Neural progenitor cell (in vitro differentiated cells): ENCODE results near the gene NELL2. TPM values are rescaled to one million over a fixed set of nuclear protein-coding genes. Genes with fewer than 3 reads are reported as not detected.

Source experiments
- DNase-seq: peaks from one replicate; pipeline ENCODE4 v3.0.0-alpha.2; 2016; ENCODE audit warnings: low spot score
- H2AFZ ChIP-seq: fragments of 200-600 bp; sonication (generic); replicated peaks from 2 replicates; pipeline ENCODE4 v1.6.1; 2016; ENCODE audit warnings: antibody characterized with exemption
- H3F3A ChIP-seq: fragments of 200-600 bp; sonication (generic); 2 replicates; pipeline ENCODE4 v1.6.1; 2016; ENCODE audit warnings: antibody characterized with exemption, low read depth
- H3K27ac ChIP-seq: fragments of 200-600 bp; sonication (generic); 2 replicates; pipeline ENCODE4 v1.5.1; 2016; ENCODE audit warnings: mild to moderate bottlenecking
- H3K27me3 ChIP-seq: fragments of 200-600 bp; sonication (generic); 2 replicates; pipeline ENCODE4 v1.6.1; 2016; ENCODE audit warnings: mild to moderate bottlenecking, moderate library complexity
- H3K36me3 ChIP-seq: fragments of 200-600 bp; sonication (generic); 2 replicates; pipeline ENCODE4 v1.5.1; 2016
- H3K4me1 ChIP-seq: fragments of 200-600 bp; sonication (generic); 2 replicates; pipeline ENCODE4 v1.6.1; 2016; ENCODE audit warnings: mixed run types
- H3K4me2 ChIP-seq: fragments of 200-600 bp; sonication (generic); 2 replicates; pipeline ENCODE4 v1.6.1; 2016
- H3K4me3 ChIP-seq: fragments of 200-600 bp; sonication (generic); 2 replicates; pipeline ENCODE4 v1.5.1; 2016
- H3K79me2 ChIP-seq: fragments of 200-600 bp; sonication (generic); 2 replicates; pipeline ENCODE4 v1.6.1; 2016; ENCODE audit warnings: low read depth
- H3K9ac ChIP-seq: fragments of 200-600 bp; sonication (generic); 2 replicates; pipeline ENCODE4 v1.6.1; 2016
- H3K9me3 ChIP-seq: fragments of 200-600 bp; sonication (generic); 2 replicates; pipeline ENCODE4 v1.5.1; 2016; ENCODE audit warnings: low read depth
- H4K20me1 ChIP-seq: fragments of 200-600 bp; sonication (generic); 2 replicates; pipeline ENCODE4 v1.6.1; 2016; ENCODE audit warnings: low read depth
- H3K27ac Mint-ChIP-seq: 3 replicates; pipeline ENCODE4 v1.8.0; 2021; ENCODE audit warnings: mixed read lengths
- H3K27me3 Mint-ChIP-seq: 2 replicates; pipeline ENCODE4 v1.8.0; 2022; ENCODE audit warnings: low read depth, mild to moderate bottlenecking, inconsistent platforms, moderate library complexity, mixed read lengths; ENCODE audit not compliant: insufficient read depth
- H3K36me3 Mint-ChIP-seq: 3 replicates; pipeline ENCODE4 v1.8.0; 2021; ENCODE audit warnings: mixed read lengths
- H3K4me1 Mint-ChIP-seq: 3 replicates; pipeline ENCODE4 v1.8.0; 2021; ENCODE audit warnings: mixed read lengths
- H3K4me3 Mint-ChIP-seq: 3 replicates; pipeline ENCODE4 v1.8.0; 2021; ENCODE audit warnings: mild to moderate bottlenecking, moderate library complexity, mixed read lengths
- H3K9me3 Mint-ChIP-seq: 3 replicates; pipeline ENCODE4 v1.8.0; 2020; ENCODE audit warnings: mixed read lengths
- EZH2 ChIP-seq: fragments of 200-600 bp; sonication (generic); IDR thresholded peaks from 2 replicates; pipeline ENCODE4 v1.6.1; 2017; ENCODE audit warnings: antibody characterized with exemption, mild to moderate bottlenecking, moderate library complexity
- EZH2phosphoT487 ChIP-seq: fragments of 200-600 bp; sonication (generic); IDR thresholded peaks from 2 replicates; pipeline ENCODE4 v1.6.1; 2017; ENCODE audit warnings: antibody characterized with exemption
- total RNA-seq: library from RNA; depleted of rRNA; stranded (reverse); fragments of >200 nt; gene quantifications from 2 replicates; pipeline ENCODE4 v1.2.3, GENCODE V29; 2015; ENCODE audit warnings: low replicate concordance
- TF ChIP-seq, protein P1 (sequence below): fragments of 200-600 bp; sonication (generic); IDR thresholded peaks from 2 replicates; pipeline ENCODE4 v1.5.1; 2017; ENCODE audit warnings: antibody characterized with exemption, mild to moderate bottlenecking

The NELL2 gene
- total RNA-seq, 1 donor from 2014 or later, result 398 TPM

DNA sequence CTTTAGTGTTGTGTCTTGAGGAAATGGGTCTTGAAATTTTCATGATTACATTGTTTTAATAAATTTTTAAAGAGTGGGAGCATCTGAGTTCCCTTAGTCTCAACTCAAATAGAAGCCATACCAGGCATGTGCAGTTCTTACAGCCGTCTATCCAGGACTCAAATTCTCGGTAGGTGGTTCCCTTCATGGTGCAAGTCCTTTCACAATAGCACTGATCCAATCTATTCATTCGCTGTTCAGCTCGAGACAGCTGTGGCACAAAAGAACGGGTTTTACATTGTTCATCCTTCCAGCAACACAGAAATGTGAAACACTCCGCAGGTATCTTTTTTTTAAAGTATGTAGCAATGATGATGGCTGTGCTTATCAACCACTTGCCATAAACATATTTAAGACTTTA is 100.2 kb downstream of the NELL2 start:
- DNase-seq, result peak; percentile 91
- H3K27ac Mint-ChIP-seq, result peak overlapping the region; percentile 91
- Histone ChIP-seq H3K9ac (no peak overlapping the region), H3K27me3 (no peaks in the 10 kb centered on the region), H2AFZ (no peak overlapping the region), H3K36me3 (peaks cover 19% of the 10 kb centered on the region), H3K9me3 (no peaks in the 10 kb centered on the region), H3K4me3 (peak overlapping the region; percentile 20), H3K79me2 (no peaks in the 10 kb centered on the region), H3F3A (peaks cover 11% of the 10 kb centered on the region), H3K27ac (peak overlapping the region; percentile 85), H3K4me1 (peaks cover 35% of the 10 kb centered on the region), H4K20me1 (no peaks in the 10 kb centered on the region), H3K4me2 (peak overlapping the region; percentile 72)
- peaks cover 15% of the 10 kb centered on the region for H3K9me3 Mint-ChIP-seq
- H3K36me3 Mint-ChIP-seq, result peaks cover 65% of the 10 kb centered on the region
- peak overlapping the region; percentile 58 for H3K4me3 Mint-ChIP-seq
- H3K27me3 Mint-ChIP-seq, result peaks cover 5% of the 10 kb centered on the region
- peaks cover 35% of the 10 kb centered on the region for H3K4me1 Mint-ChIP-seq
- no peak for TF ChIP-seq EZH2
- TF ChIP-seq, protein P1, sequence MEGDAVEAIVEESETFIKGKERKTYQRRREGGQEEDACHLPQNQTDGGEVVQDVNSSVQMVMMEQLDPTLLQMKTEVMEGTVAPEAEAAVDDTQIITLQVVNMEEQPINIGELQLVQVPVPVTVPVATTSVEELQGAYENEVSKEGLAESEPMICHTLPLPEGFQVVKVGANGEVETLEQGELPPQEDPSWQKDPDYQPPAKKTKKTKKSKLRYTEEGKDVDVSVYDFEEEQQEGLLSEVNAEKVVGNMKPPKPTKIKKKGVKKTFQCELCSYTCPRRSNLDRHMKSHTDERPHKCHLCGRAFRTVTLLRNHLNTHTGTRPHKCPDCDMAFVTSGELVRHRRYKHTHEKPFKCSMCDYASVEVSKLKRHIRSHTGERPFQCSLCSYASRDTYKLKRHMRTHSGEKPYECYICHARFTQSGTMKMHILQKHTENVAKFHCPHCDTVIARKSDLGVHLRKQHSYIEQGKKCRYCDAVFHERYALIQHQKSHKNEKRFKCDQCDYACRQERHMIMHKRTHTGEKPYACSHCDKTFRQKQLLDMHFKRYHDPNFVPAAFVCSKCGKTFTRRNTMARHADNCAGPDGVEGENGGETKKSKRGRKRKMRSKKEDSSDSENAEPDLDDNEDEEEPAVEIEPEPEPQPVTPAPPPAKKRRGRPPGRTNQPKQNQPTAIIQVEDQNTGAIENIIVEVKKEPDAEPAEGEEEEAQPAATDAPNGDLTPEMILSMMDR, result no peak
- TF ChIP-seq EZH2phosphoT487, result no peak

DNA sequence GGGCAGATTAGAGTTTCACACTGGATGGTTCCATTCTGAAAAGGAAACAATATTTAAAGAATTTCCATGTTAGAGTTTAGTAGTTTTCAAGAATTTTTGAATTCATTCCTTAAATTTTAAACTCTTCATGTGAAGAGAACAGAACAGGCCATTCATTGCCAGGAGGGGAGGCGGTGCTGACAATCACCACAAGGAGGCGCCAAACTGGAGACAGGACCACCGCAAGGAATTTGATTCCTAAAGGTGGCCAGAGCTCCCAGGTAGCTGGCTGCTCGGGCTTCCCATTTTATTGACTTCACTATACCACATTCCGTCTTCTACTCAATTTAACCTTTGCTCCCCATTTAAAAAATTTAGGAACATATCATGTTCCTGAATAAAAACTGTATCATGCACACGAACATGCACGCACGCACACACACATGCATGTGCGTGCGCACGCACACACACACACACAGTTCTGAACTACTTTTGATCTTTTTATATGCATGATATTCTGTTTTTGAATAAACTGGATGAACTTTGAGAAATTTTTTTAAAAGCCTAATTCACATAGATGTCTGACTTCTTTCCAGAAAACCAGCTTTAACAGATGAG is 101.2 kb downstream of the NELL2 start:
- Mint-ChIP-seq H3K9me3 (peaks cover 9% of the 10 kb centered on the region), H3K4me1 (peaks cover 29% of the 10 kb centered on the region), H3K4me3 (no peak overlapping the region), H3K27me3 (peaks cover 5% of the 10 kb centered on the region), H3K27ac (peak overlapping the region; percentile 81), H3K36me3 (peaks cover 60% of the 10 kb centered on the region)
- Histone ChIP-seq H3K79me2 (no peaks in the 10 kb centered on the region), H3K27me3 (no peaks in the 10 kb centered on the region), H4K20me1 (no peaks in the 10 kb centered on the region), H3K4me3 (no peak overlapping the region), H3K36me3 (peaks cover 19% of the 10 kb centered on the region), H3K4me2 (peak overlapping the region; percentile 72), H3K27ac (peak overlapping the region; percentile 85), H2AFZ (no peak overlapping the region), H3K9me3 (no peaks in the 10 kb centered on the region), H3F3A (peaks cover 11% of the 10 kb centered on the region), H3K9ac (no peak overlapping the region), H3K4me1 (peaks cover 38% of the 10 kb centered on the region)
- TF ChIP-seq, protein P1, result peak; percentile 98
- TF ChIP-seq EZH2phosphoT487, result no peak
- DNase-seq, result peak; percentile 68

DNA sequence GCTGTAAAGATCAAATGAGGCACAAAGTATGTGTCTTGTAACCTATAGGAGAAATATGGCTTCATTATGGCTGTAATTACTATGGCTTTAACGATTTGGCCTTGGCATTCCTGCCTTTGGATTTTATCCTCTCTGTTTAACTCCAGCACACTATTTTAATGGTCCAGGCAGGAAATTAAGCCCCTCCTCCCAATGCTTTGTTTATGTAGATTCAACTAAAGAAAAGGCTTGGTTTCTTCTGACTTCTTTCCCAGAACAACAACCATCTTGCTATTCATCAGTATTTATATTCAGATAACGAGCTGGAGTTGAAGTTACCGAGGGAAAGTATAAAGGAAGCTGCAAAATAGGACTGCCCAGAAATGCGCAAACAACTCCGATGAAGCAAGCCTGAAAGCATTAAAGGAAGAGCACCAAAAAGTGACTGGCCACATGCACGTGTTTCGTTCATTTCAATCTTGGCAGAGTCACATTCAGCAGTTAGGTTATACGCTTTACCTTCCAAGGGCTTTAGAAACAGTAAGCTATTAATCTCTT is 104.6 kb downstream of the NELL2 start:
- Histone ChIP-seq H3K27ac (peak overlapping the region; percentile 49), H2AFZ (no peak overlapping the region), H3K79me2 (no peaks in the 10 kb centered on the region), H3F3A (peaks cover 11% of the 10 kb centered on the region), H3K9me3 (no peaks in the 10 kb centered on the region), H3K4me2 (peak overlapping the region; percentile 31), H4K20me1 (no peaks in the 10 kb centered on the region), H3K36me3 (peaks cover 19% of the 10 kb centered on the region), H3K4me1 (peaks cover 38% of the 10 kb centered on the region), H3K27me3 (no peaks in the 10 kb centered on the region), H3K9ac (no peak overlapping the region), H3K4me3 (no peak overlapping the region)
- H3K27me3 Mint-ChIP-seq, result peaks cover 5% of the 10 kb centered on the region
- TF ChIP-seq, protein P1, result no peak
- TF ChIP-seq EZH2phosphoT487 (no peak), EZH2 (no peak)
- no peak for DNase-seq
- peaks cover 5% of the 10 kb centered on the region for H3K9me3 Mint-ChIP-seq
- peaks cover 47% of the 10 kb centered on the region for H3K36me3 Mint-ChIP-seq
- H3K4me1 Mint-ChIP-seq, result peaks cover 17% of the 10 kb centered on the region
- H3K27ac Mint-ChIP-seq, result no peak overlapping the region
- no peak overlapping the region for H3K4me3 Mint-ChIP-seq
